ENCODE measurements around the gene SNCB. TPM values are rescaled to one million over a fixed set of nuclear protein-coding genes. Genes with fewer than 3 reads are reported as not detected.

The SNCB gene
- total RNA-seq, 1 experiment from 2014 or later: not detected

- DNase-seq (ENCODE audit: low read depth, low spot score): no peak
- H3K9ac ChIP-seq (ENCODE audit: low read length): no peak overlapping the region
- no peaks in the 10 kb centered on the region for H4K20me1 ChIP-seq (ENCODE audit: insufficient read depth)
- peaks cover 5% of the 10 kb centered on the region; the same call in 1 of the 2 replicates for H3K27me3 ChIP-seq (ENCODE audit: insufficient read depth, low read length)
- intact Hi-C loops (cut with micrococcal nuclease): no loop called here
- no peak for ATAC-seq
- ChIA-PET RAD21 (ENCODE audit: low non-redundant PET in 1 of 2, low total read pairs in 2 of 2, uncharacterized antibody in 2 of 2, unreplicated experiment in 2 of 2) (interaction anchor here in 1 of 2 experiments (0.7 kb wide), 1 partner anchor 216 kb away, joined by 4 read pairs; no protein-coding TSS in a partner anchor), CTCF (no interaction called here), POLR2A (no interaction called here)
- H3K9me3 ChIP-seq (ENCODE audit: control insufficient read depth in 1 of 2, insufficient read depth in 1 of 2, low read depth in 1 of 2, low read length in 2 of 2): no peaks in the 10 kb centered on the region
- TF ChIP-seq POLR2AphosphoS5 (IDR thresholded peaks at IDR 0.05; ENCODE audit: low read depth, low read length): no peak
- TF ChIP-seq ZFX (IDR thresholded peaks at IDR 0.05): no peak
- TF ChIP-seq RAD21 (IDR thresholded peaks at IDR 0.05; ENCODE audit: low read depth): no peak
- TF ChIP-seq ZBTB33 (IDR thresholded peaks at IDR 0.05; ENCODE audit: extremely low read depth, insufficient replicate concordance, low read length): no peak
- TF ChIP-seq MAX (IDR thresholded peaks at IDR 0.05): no peak
- no peak for TF ChIP-seq ZNF274 (IDR thresholded peaks at IDR 0.05; ENCODE audit: low read depth, low read length)
- no peak for TF ChIP-seq SRF (IDR thresholded peaks at IDR 0.05; ENCODE audit: low read depth)
- TF ChIP-seq EZH2 (IDR thresholded peaks at IDR 0.05): no peak
- TF ChIP-seq POLR2A (IDR thresholded peaks at IDR 0.05; ENCODE audit: borderline replicate concordance, extremely low read depth, insufficient read depth, insufficient read length): no peak
- no peak for TF ChIP-seq CTCF (IDR thresholded peaks at IDR 0.05 in 2 of 3, conservative IDR thresholded peaks at IDR 0.05 in 1 of 3; ENCODE audit: borderline replicate concordance in 1 of 3, insufficient read depth in 1 of 3, low read depth in 2 of 3, low read length in 2 of 3)
- H3K4me2 ChIP-seq (ENCODE audit: low read length): no peak overlapping the region
- H3K4me3 ChIP-seq (replicated peaks in 1 of 2; ENCODE audit: low read depth in 1 of 2, low read length in 2 of 2): no peak overlapping the region
- BruUV-seq (replicated peaks): no TSS peak
- H3K4me1 ChIP-seq (ENCODE audit: control insufficient read depth in 1 of 2, insufficient read depth in 2 of 2, low read length in 2 of 2): peaks cover 0 to 10% of the 10 kb centered on the region in 2 experiments; a peak in 2 of 4 replicates
- no peaks in the 10 kb centered on the region for H3K9me2 ChIP-seq (ENCODE audit: insufficient read depth)
- H3K79me2 ChIP-seq (ENCODE audit: insufficient read depth, low read length): no peaks in the 10 kb centered on the region
- H3K27ac ChIP-seq (ENCODE audit: low read depth, low read length): no peak overlapping the region
- H3K36me3 ChIP-seq (ENCODE audit: control insufficient read depth in 1 of 2, insufficient read depth in 2 of 2, low read length in 2 of 2): no peaks in the 10 kb centered on the region
- H2AFZ ChIP-seq (ENCODE audit: low read depth, low read length, poor library complexity, severe bottlenecking): no peak overlapping the region
These were observed 2.4 kb upstream of the SNCB start for GRCh38 chr5:176632745-176633144.

Data from HCT116 (cell line).